Gastroesophageal sphincter (tissue), 4 donors: ENCODE results near the gene RNASE4. TPM values are rescaled to one million over a fixed set of nuclear protein-coding genes. Genes with fewer than 3 reads are reported as not detected.
"Not testable (repeated sequence)": the region's sequence is repeated elsewhere in the genome, so short reads cannot be mapped to it uniquely, and the experiment has no call there.

Experiments used
- ATAC-seq: fragments of 150-250 bp; one replicate; pipeline ENCODE4 v1.9.1; 2016; ENCODE audit warnings: mild to moderate bottlenecking, moderate library complexity
- H3K27ac ChIP-seq, 4 donors: fragments of 200-600 bp; sonication (generic) in 3 of 4; 1 replicate in 3 of 4; 2 replicates in 1 of 4; pipeline ENCODE4 v1.5.1; 2016 to 2019
- H3K27me3 ChIP-seq: fragments of 200-600 bp; sonication (generic); one replicate; pipeline ENCODE4 v1.5.1; 2019
- H3K36me3 ChIP-seq, 2 donors: fragments of 200-600 bp; sonication (generic); one replicate each; pipeline ENCODE4 v1.5.1; 2019; ENCODE audit warnings: control low read depth in 1 of 2
- H3K4me1 ChIP-seq, 3 donors: fragments of 200-600 bp; sonication (generic); 1 replicate in 2 of 3; 2 replicates in 1 of 3; pipeline ENCODE4 v1.5.1; 2016 to 2019; ENCODE audit warnings: control low read depth in 2 of 3
- H3K4me3 ChIP-seq, 2 donors: fragments of 200-600 bp; sonication (generic); one replicate each; pipeline ENCODE4 v1.5.1; 2019; ENCODE audit warnings: mild to moderate bottlenecking in 1 of 2, moderate library complexity in 1 of 2
- H3K9me3 ChIP-seq, 3 donors: fragments of 200-600 bp; sonication (generic); one replicate each; pipeline ENCODE4 v1.5.1; 2017 to 2019; ENCODE audit warnings: control low read depth in 2 of 3
- CTCF ChIP-seq, 4 experiments: fragments of 200-600 bp in 2 of 4; fragments of 450-650 bp in 2 of 4; sonication (generic) in 1 of 4; IDR thresholded peaks; one replicate each; pipeline ENCODE4 v1.5.1; 2017 to 2019; ENCODE audit warnings: antibody characterized with exemption in 4 of 4, mild to moderate bottlenecking in 2 of 4, moderate library complexity in 2 of 4
- EP300 ChIP-seq: sonication (generic); formaldehyde crosslinking; IDR thresholded peaks from one replicate; pipeline ENCODE4 v1.6.1; 2017; ENCODE audit warnings: antibody characterized with exemption, mild to moderate bottlenecking
- POLR2A ChIP-seq, 2 donors: fragments of 450-650 bp; IDR thresholded peaks; one replicate each; pipeline ENCODE4 v1.6.1; 2017; ENCODE audit warnings: antibody characterized with exemption in 2 of 2, mild to moderate bottlenecking in 2 of 2, moderate library complexity in 1 of 2
- POLR2AphosphoS5 ChIP-seq: sonication (generic); formaldehyde crosslinking; IDR thresholded peaks from one replicate; pipeline ENCODE4 v1.6.1; 2017; ENCODE audit warnings: antibody characterized with exemption
- WGBS, 2 donors: methylation state at CpG; one replicate each; pipeline ENCODE4 v1.1.5; 2018; ENCODE audit warnings: low coverage in 1 of 2; 5-methylcytosine and 5-hydroxymethylcytosine counted together
- total RNA-seq, 4 donors: library from RNA; depleted of rRNA; stranded (reverse); fragments of >200 nt; gene quantifications; one replicate each; pipeline ENCODE4 v1.1.0, GENCODE V29; 2016

Gene RNASE4
- 100 to 1,000 TPM in 2 of 4 donors, 10 to 100 TPM in 2; 65.2 to 139 (median 106) TPM for total RNA-seq

- Histone ChIP-seq H3K36me3 (no peaks in the 10 kb centered on the region), H3K4me3 (peak within 1 kb of the TSS; percentile 64 to 76), H3K27me3 (no peaks in the 10 kb centered on the region), H3K9me3 (no peaks in the 10 kb centered on the region), H3K27ac (peak within 1 kb of the TSS; percentile 95 to 100 (median 100)), H3K4me1 (peaks cover 7 to 60% (median 16%) of the 10 kb centered on the region in 3 donors)
- 0 to 1% methylated on average over 11 to 17 of the region's 42 CpGs for WGBS, 2 donors
- ATAC-seq = peak; percentile 69
- TF ChIP-seq POLR2AphosphoS5 = peak; percentile 70
- peak in 2 of 4 experiments; percentile 9 to 14 for TF ChIP-seq CTCF (IDR thresholded peaks at IDR 0.05)
- no peak for TF ChIP-seq EP300
- TF ChIP-seq POLR2A (IDR thresholded peaks at IDR 0.05) = peak; percentile 62 to 75
These were observed at the start of gene RNASE4 for GRCh38 chr14:20683891-20684661. TSS of gene RNASE4 (plus strand) at chr14:20684560. CDS start at chr14:20699372, 14,812 bp downstream.

- peaks cover 70% of the 10 kb centered on the region for H3K27me3 ChIP-seq
- no peak within 1 kb of the TSS for H3K4me3 ChIP-seq
- TF ChIP-seq EP300 (no peak), CTCF (IDR thresholded peaks at IDR 0.05) (no peak), POLR2AphosphoS5 (no peak), POLR2A (IDR thresholded peaks at IDR 0.05) (no peak)
- 79 to 83% methylated on average over 2 of the region's 2 CpGs for WGBS, 2 donors
- no peak for ATAC-seq
- H3K36me3 ChIP-seq = no peaks in the 10 kb centered on the region
- no peaks in the 10 kb centered on the region for H3K4me1 ChIP-seq
- no peaks in the 10 kb centered on the region for H3K9me3 ChIP-seq
- no peak within 1 kb of the TSS for H3K27ac ChIP-seq
These were observed 42.8 kb upstream of the RNASE4 start, which contains the start of gene OR6S1 for GRCh38 chr14:20641591-20641990. TSS of gene OR6S1 (minus strand) at chr14:20641691. CDS start at chr14:20641691, 0 bp downstream.

GRCh38 chr14:20642182-20642581 is 42.2 kb upstream of the RNASE4 start:
- H3K4me3 ChIP-seq = no peak overlapping the region
- H3K36me3 ChIP-seq = no peaks in the 10 kb centered on the region
- H3K27me3 ChIP-seq = peaks cover 64% of the 10 kb centered on the region
- H3K4me1 ChIP-seq = no peaks in the 10 kb centered on the region
- no peak overlapping the region for H3K27ac ChIP-seq
- H3K9me3 ChIP-seq = no peaks in the 10 kb centered on the region
- no peak for ATAC-seq
- 85 to 87% methylated on average over 7 of the region's 7 CpGs for WGBS, 2 donors
- no peak for TF ChIP-seq CTCF (IDR thresholded peaks at IDR 0.05)
- no peak for TF ChIP-seq EP300
- TF ChIP-seq POLR2A (IDR thresholded peaks at IDR 0.05) = no peak
- no peak for TF ChIP-seq POLR2AphosphoS5

- H3K9me3 ChIP-seq, H3K4me3 ChIP-seq, H3K4me1 ChIP-seq, H3K27ac ChIP-seq, ATAC-seq, H3K36me3 ChIP-seq: not testable (repeated sequence)
- 17% methylated on average over 1 to 3 of the region's 3 CpGs for WGBS, 2 donors
- H3K27me3 ChIP-seq = peaks cover 58% of the 10 kb centered on the region
These were observed 41.6 kb upstream of the RNASE4 start for GRCh38 chr14:20642755-20643154.

- Histone ChIP-seq H3K9me3 (no peaks in the 10 kb centered on the region), H3K4me1 (no peaks in the 10 kb centered on the region), H3K36me3 (no peaks in the 10 kb centered on the region), H3K4me3 (no peak overlapping the region), H3K27ac (no peak overlapping the region), H3K27me3 (peaks cover 54% of the 10 kb centered on the region)
- no peak for ATAC-seq
- 80% methylated on average over 1 of the region's 2 CpGs; no CpG with 5 or more reads in 1 of the 2 donors for WGBS, 2 donors
- TF ChIP-seq POLR2A (IDR thresholded peaks at IDR 0.05) = no peak
- no peak for TF ChIP-seq EP300
- TF ChIP-seq CTCF (IDR thresholded peaks at IDR 0.05) = no peak
- TF ChIP-seq POLR2AphosphoS5 = no peak
These were observed 39.8 kb upstream of the RNASE4 start for GRCh38 chr14:20644520-20644919.
